Liver (tissue), 9 donors: ENCODE results near the gene ARPP21. TPM values are rescaled to one million over a fixed set of nuclear protein-coding genes. Genes with fewer than 3 reads are reported as not detected.

Experiments
- DNase-seq: peaks from one replicate; pipeline ENCODE4 v3.0.0-alpha.2; 2017; ENCODE audit warnings: low spot score
- H3K27ac ChIP-seq, 2 donors: one replicate each; pipeline ENCODE4 v1.7.0; 2013; ENCODE audit warnings: inconsistent platforms in 2 of 2, low read length in 2 of 2, control low read depth in 1 of 2, low read depth in 1 of 2, mild to moderate bottlenecking in 1 of 2
- H3K27me3 ChIP-seq, 4 donors: one replicate each; pipeline versions ENCODE4 v1.6.1 to v1.7.0; 2013; ENCODE audit warnings: low read length in 3 of 4, inconsistent platforms in 1 of 4, mild to moderate bottlenecking in 1 of 4, moderate library complexity in 1 of 4; ENCODE audit not compliant: control insufficient read depth in 4 of 4, insufficient read depth in 4 of 4
- H3K36me3 ChIP-seq, 4 donors: one replicate each; pipeline versions ENCODE4 v1.6.1 to v1.7.0; 2013; ENCODE audit warnings: low read length in 3 of 4, mild to moderate bottlenecking in 3 of 4, low read depth in 1 of 4, moderate library complexity in 1 of 4; ENCODE audit not compliant: control insufficient read depth in 4 of 4, insufficient read depth in 3 of 4
- H3K4me1 ChIP-seq, 4 donors: one replicate each; pipeline versions ENCODE4 v1.6.1 to v1.7.0; 2013; ENCODE audit warnings: low read length in 3 of 4, mild to moderate bottlenecking in 3 of 4, moderate library complexity in 1 of 4; ENCODE audit not compliant: control insufficient read depth in 4 of 4, insufficient read depth in 4 of 4
- H3K4me3 ChIP-seq, 3 donors: one replicate each; pipeline versions ENCODE4 v1.6.1 to v1.7.0; 2013; ENCODE audit warnings: low read length in 3 of 3, control low read depth in 1 of 3, low read depth in 1 of 3, mild to moderate bottlenecking in 1 of 3
- H3K9ac ChIP-seq, 2 donors: one replicate each; pipeline ENCODE4 v1.7.0; 2013; ENCODE audit warnings: low read length in 2 of 2, mild to moderate bottlenecking in 2 of 2, moderate library complexity in 2 of 2, control low read depth in 1 of 2, low read depth in 1 of 2
- H3K9me3 ChIP-seq, 4 donors: one replicate each; pipeline versions ENCODE4 v1.6.1 to v1.7.0; 2013; ENCODE audit warnings: low read length in 3 of 4; ENCODE audit not compliant: control insufficient read depth in 4 of 4
- EGR1 ChIP-seq, 2 donors: IDR thresholded peaks; 2 replicates each; pipeline ENCODE4 v1.6.1; 2016 to 2018; ENCODE audit warnings: antibody characterized with exemption in 2 of 2, low read depth in 2 of 2
- FOXA1 ChIP-seq: IDR thresholded peaks from 2 replicates; pipeline ENCODE4 v1.6.1; 2016; ENCODE audit warnings: antibody characterized with exemption
- FOXA2 ChIP-seq: IDR thresholded peaks from 2 replicates; pipeline ENCODE4 v1.6.1; 2016; ENCODE audit warnings: antibody characterized with exemption
- GABPA ChIP-seq, 2 donors: IDR thresholded peaks in 1 of 2; conservative IDR thresholded peaks in 1 of 2; 2 replicates each; pipeline ENCODE4 v1.6.1; 2016; ENCODE audit warnings: antibody characterized with exemption in 2 of 2, mild to moderate bottlenecking in 1 of 2, moderate library complexity in 1 of 2
- HNF4A ChIP-seq, 2 donors: conservative IDR thresholded peaks; 2 replicates each; pipeline ENCODE4 v1.6.1; 2016; ENCODE audit warnings: antibody characterized with exemption in 2 of 2, mild to moderate bottlenecking in 2 of 2
- HNF4G ChIP-seq: IDR thresholded peaks from 2 replicates; pipeline ENCODE4 v1.6.1; 2016; ENCODE audit warnings: antibody characterized with exemption
- JUND ChIP-seq, 2 donors: IDR thresholded peaks; 2 replicates each; pipeline ENCODE4 v1.6.1; 2016; ENCODE audit warnings: antibody characterized with exemption in 2 of 2
- NR2F2 ChIP-seq: IDR thresholded peaks from 2 replicates; pipeline ENCODE4 v1.6.1; 2016; ENCODE audit warnings: antibody characterized with exemption
- RAD21 ChIP-seq, 2 donors: IDR thresholded peaks; 2 replicates each; pipeline ENCODE4 v1.6.1; 2016; ENCODE audit warnings: antibody characterized with exemption in 2 of 2, mild to moderate bottlenecking in 2 of 2
- RXRA ChIP-seq, 2 donors: IDR thresholded peaks; 2 replicates each; pipeline ENCODE4 v1.6.1; 2017 to 2018; ENCODE audit warnings: antibody characterized with exemption in 2 of 2, mild to moderate bottlenecking in 1 of 2
- SP1 ChIP-seq: IDR thresholded peaks from 2 replicates; pipeline ENCODE4 v1.6.1; 2018; ENCODE audit warnings: antibody characterized with exemption, mild to moderate bottlenecking
- TAF1 ChIP-seq: conservative IDR thresholded peaks from 2 replicates; pipeline ENCODE4 v1.6.1; 2016; ENCODE audit warnings: antibody characterized with exemption, mild to moderate bottlenecking
- YY1 ChIP-seq: IDR thresholded peaks from 2 replicates; pipeline ENCODE4 v1.6.1; 2016; ENCODE audit warnings: antibody characterized with exemption, mild to moderate bottlenecking
- WGBS: extraction: QIAGEN DNeasy Blood & Tissue Kit; methylation state at CpG from one replicate; pipeline ENCODE4 v1.1.7; 2013; 5-methylcytosine and 5-hydroxymethylcytosine counted together
- polyA plus RNA-seq, 2 donors: library from polyadenylated mRNA; stranded (reverse) in 1 of 2; unstranded in 1 of 2; fragments of 200-250 nt in 1 of 2; fragments of >200 nt in 1 of 2; fragmentation: Nextera tagmentation in 1 of 2; extraction: Ambion mirVana in 1 of 2; gene quantifications; one replicate each; pipeline versions ENCODE4 v1.2.1 to v1.2.3, GENCODE V29; 2013 to 2015
- total RNA-seq, 2 donors: library from RNA; depleted of rRNA; stranded (reverse); fragments of >200 nt; gene quantifications; one replicate each; pipeline ENCODE4 v1.2.3, GENCODE V29; 2014
- TF ChIP-seq, protein P1 (sequence below): IDR thresholded peaks from 2 replicates; pipeline ENCODE4 v1.6.1; 2016; ENCODE audit warnings: antibody characterized with exemption
- TF ChIP-seq, protein P2 (sequence below): fragments of 150-350 bp; IDR thresholded peaks from 2 replicates; pipeline ENCODE4 v1.5.1; 2017; ENCODE audit warnings: improper control_type of control experiment, low read depth, low read length; ENCODE audit not compliant: missing input control
- TF ChIP-seq, protein P3 (sequence below): IDR thresholded peaks from 2 replicates; pipeline ENCODE4 v1.6.1; 2016; ENCODE audit warnings: antibody characterized with exemption
- TF ChIP-seq, protein P4 (sequence below): IDR thresholded peaks from 2 replicates; pipeline ENCODE4 v1.6.1; 2016; ENCODE audit warnings: antibody characterized with exemption
- TF ChIP-seq, protein P5 (sequence below): IDR thresholded peaks from 2 replicates; pipeline ENCODE4 v1.6.1; 2016; ENCODE audit warnings: antibody characterized with exemption, mild to moderate bottlenecking
- donor health status: healthy.
- donor health status: healthy.
- donor health status: healthy.
- donor health status: healthy.
- donor health status: healthy.

The ARPP21 gene
- total and polyA plus RNA-seq, 4 donors: 0.42 to 1.3 (median 0.66) TPM; not detected in 1

DNA sequence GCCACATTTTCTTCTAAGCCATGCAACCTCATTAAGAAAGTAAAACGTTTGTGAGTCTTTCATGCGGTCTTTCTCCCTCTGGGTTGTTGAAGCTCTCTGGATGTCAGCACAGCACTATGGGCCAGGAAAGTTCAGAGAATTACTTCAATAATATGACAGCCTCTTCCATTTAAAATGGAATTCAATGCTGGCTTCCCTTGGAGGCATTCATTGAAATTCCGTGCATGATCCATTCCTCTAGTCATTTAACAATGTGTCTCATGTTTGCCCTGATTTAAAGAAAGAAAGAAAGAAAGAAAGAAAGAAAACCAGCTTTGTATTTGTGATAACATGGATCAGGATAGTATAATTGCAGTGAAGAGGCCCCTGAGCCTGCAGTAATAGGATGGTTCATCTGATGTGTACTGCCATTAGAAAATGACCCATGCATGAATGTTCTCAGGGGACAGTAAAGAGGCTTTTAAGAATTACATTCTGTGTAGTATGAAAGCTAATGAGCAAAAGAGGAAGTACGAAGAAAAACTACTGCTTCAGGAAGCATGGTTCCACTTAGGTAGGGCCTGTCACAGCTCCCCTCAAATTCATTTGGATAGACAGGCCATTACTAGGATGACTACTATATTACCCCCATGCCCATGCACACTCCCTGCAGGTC, 146.0 kb downstream of the ARPP21 start:
- 92% methylated on average over 4 of the region's 4 CpGs for WGBS
- no peak for DNase-seq
- Histone ChIP-seq H3K27ac (no peak overlapping the region), H3K36me3 (no peaks in the 10 kb centered on the region), H3K9ac (no peak overlapping the region), H3K9me3 (no peaks in the 10 kb centered on the region), H3K4me3 (no peak overlapping the region), H3K4me1 (peaks cover 4 to 37% (median 28%) of the 10 kb centered on the region in 4 donors), H3K27me3 (no peaks in the 10 kb centered on the region)
- TF ChIP-seq YY1: no peak
- TF ChIP-seq RAD21 (IDR thresholded peaks at IDR 0.05): no peak
- no peak for TF ChIP-seq HNF4G
- TF ChIP-seq NR2F2: no peak
- TF ChIP-seq, protein P1, sequence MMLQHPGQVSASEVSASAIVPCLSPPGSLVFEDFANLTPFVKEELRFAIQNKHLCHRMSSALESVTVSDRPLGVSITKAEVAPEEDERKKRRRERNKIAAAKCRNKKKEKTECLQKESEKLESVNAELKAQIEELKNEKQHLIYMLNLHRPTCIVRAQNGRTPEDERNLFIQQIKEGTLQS: no peak
- TF ChIP-seq, protein P2, sequence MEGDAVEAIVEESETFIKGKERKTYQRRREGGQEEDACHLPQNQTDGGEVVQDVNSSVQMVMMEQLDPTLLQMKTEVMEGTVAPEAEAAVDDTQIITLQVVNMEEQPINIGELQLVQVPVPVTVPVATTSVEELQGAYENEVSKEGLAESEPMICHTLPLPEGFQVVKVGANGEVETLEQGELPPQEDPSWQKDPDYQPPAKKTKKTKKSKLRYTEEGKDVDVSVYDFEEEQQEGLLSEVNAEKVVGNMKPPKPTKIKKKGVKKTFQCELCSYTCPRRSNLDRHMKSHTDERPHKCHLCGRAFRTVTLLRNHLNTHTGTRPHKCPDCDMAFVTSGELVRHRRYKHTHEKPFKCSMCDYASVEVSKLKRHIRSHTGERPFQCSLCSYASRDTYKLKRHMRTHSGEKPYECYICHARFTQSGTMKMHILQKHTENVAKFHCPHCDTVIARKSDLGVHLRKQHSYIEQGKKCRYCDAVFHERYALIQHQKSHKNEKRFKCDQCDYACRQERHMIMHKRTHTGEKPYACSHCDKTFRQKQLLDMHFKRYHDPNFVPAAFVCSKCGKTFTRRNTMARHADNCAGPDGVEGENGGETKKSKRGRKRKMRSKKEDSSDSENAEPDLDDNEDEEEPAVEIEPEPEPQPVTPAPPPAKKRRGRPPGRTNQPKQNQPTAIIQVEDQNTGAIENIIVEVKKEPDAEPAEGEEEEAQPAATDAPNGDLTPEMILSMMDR: no peak
- TF ChIP-seq FOXA2: no peak
- TF ChIP-seq, protein P3, sequence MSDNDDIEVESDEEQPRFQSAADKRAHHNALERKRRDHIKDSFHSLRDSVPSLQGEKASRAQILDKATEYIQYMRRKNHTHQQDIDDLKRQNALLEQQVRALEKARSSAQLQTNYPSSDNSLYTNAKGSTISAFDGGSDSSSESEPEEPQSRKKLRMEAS: no peak
- TF ChIP-seq FOXA1: no peak
- TF ChIP-seq HNF4A (conservative IDR thresholded peaks at IDR 0.05): no peak
- TF ChIP-seq JUND (IDR thresholded peaks at IDR 0.05): no peak
- TF ChIP-seq SP1: no peak
- no peak for TF ChIP-seq TAF1
- no peak for TF ChIP-seq RXRA (IDR thresholded peaks at IDR 0.05)
- TF ChIP-seq, protein P4, sequence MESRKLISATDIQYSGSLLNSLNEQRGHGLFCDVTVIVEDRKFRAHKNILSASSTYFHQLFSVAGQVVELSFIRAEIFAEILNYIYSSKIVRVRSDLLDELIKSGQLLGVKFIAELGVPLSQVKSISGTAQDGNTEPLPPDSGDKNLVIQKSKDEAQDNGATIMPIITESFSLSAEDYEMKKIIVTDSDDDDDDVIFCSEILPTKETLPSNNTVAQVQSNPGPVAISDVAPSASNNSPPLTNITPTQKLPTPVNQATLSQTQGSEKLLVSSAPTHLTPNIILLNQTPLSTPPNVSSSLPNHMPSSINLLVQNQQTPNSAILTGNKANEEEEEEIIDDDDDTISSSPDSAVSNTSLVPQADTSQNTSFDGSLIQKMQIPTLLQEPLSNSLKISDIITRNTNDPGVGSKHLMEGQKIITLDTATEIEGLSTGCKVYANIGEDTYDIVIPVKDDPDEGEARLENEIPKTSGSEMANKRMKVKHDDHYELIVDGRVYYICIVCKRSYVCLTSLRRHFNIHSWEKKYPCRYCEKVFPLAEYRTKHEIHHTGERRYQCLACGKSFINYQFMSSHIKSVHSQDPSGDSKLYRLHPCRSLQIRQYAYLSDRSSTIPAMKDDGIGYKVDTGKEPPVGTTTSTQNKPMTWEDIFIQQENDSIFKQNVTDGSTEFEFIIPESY: no peak
- TF ChIP-seq EGR1 (IDR thresholded peaks at IDR 0.05; ENCODE audit: low read depth in 2 of 2): no peak
- no peak for TF ChIP-seq GABPA (IDR thresholded peaks at IDR 0.05 in 1 of 2, conservative IDR thresholded peaks at IDR 0.05 in 1 of 2)
- TF ChIP-seq, protein P5, sequence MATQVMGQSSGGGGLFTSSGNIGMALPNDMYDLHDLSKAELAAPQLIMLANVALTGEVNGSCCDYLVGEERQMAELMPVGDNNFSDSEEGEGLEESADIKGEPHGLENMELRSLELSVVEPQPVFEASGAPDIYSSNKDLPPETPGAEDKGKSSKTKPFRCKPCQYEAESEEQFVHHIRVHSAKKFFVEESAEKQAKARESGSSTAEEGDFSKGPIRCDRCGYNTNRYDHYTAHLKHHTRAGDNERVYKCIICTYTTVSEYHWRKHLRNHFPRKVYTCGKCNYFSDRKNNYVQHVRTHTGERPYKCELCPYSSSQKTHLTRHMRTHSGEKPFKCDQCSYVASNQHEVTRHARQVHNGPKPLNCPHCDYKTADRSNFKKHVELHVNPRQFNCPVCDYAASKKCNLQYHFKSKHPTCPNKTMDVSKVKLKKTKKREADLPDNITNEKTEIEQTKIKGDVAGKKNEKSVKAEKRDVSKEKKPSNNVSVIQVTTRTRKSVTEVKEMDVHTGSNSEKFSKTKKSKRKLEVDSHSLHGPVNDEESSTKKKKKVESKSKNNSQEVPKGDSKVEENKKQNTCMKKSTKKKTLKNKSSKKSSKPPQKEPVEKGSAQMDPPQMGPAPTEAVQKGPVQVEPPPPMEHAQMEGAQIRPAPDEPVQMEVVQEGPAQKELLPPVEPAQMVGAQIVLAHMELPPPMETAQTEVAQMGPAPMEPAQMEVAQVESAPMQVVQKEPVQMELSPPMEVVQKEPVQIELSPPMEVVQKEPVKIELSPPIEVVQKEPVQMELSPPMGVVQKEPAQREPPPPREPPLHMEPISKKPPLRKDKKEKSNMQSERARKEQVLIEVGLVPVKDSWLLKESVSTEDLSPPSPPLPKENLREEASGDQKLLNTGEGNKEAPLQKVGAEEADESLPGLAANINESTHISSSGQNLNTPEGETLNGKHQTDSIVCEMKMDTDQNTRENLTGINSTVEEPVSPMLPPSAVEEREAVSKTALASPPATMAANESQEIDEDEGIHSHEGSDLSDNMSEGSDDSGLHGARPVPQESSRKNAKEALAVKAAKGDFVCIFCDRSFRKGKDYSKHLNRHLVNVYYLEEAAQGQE: no peak
